ENCODE data around the gene ARMH4. TPM values are rescaled to one million over a fixed set of nuclear protein-coding genes. Genes with fewer than 3 reads are reported as not detected.

ARMH4 gene
- polyA plus RNA-seq, 3 donors, result 0.07 TPM; not detected in 2

DNA sequence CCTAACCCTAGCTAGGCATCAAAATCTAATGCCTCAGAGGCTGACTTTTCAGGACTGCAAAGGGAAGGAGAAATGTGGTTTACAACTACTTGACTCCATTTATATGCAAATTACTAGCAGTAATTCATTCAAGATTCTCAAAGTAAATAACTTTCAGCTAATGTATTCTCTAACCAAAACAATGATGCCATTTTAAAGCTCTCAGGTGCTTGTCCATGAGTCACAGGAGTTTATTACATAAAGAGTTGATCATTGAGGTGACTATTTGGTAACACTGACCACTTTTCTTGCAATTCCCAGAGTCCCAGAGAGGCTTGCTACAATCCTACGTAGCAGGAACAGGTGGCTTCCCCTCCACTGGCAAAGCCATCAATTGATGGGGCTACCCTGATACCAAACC is 177.1 kb downstream of the ARMH4 start:
- DNase-seq, result no peak
- Histone ChIP-seq H3K27ac (ENCODE audit: low read depth in 1 of 2, low read length in 2 of 2) (no peak overlapping the region), H2AFZ (ENCODE audit: insufficient read depth, low read depth, low read length, poor library complexity, severe bottlenecking) (no peak overlapping the region), H3K79me2 (ENCODE audit: insufficient read depth, low read length) (no peaks in the 10 kb centered on the region), H3K9ac (ENCODE audit: insufficient read depth, low read length, poor library complexity, severe bottlenecking) (no peak overlapping the region), H3K4me3 (replicated peaks in 1 of 3; ENCODE audit: low read depth in 2 of 3, low read length in 3 of 3) (no peak overlapping the region), H3K27me3 (ENCODE audit: control insufficient read depth in 2 of 2, insufficient read depth in 2 of 2, low read length in 2 of 2) (no peaks in the 10 kb centered on the region), H3K36me3 (replicated peaks in 1 of 2; ENCODE audit: control insufficient read depth in 1 of 2, insufficient read depth in 2 of 2, low read length in 2 of 2) (no peaks in the 10 kb centered on the region), H4K20me1 (ENCODE audit: insufficient read depth, low read length) (no peaks in the 10 kb centered on the region), H3K4me2 (replicated peaks; ENCODE audit: extremely low read depth, low read length, poor library complexity, severe bottlenecking) (no peak overlapping the region), H3K4me1 (ENCODE audit: control insufficient read depth in 1 of 2, insufficient read depth in 2 of 2, low read length in 2 of 2) (no peaks in the 10 kb centered on the region), H3K9me3 (replicated peaks in 1 of 2; ENCODE audit: control insufficient read depth in 1 of 2, insufficient read depth in 1 of 2, low read length in 2 of 2) (no peaks in the 10 kb centered on the region)
- H3K36me3 Mint-ChIP-seq, result no peaks in the 10 kb centered on the region
- no peak for TF ChIP-seq CTCF (IDR thresholded peaks at IDR 0.05)
- intact Hi-C loops (cut with micrococcal nuclease), result no loop called here
- WGBS (ENCODE audit: insufficient coverage), result no CpG with 5 or more reads among the region's 1 CpG
- no peaks in the 10 kb centered on the region for H3K4me1 Mint-ChIP-seq
- peaks cover 0 to 8% (median 0%) of the 10 kb centered on the region in 7 donors for H3K9me3 Mint-ChIP-seq
- H3K27me3 Mint-ChIP-seq (ENCODE audit: low read depth in 3 of 3), result peaks cover 0 to 2% (median 0%) of the 10 kb centered on the region in 3 donors
- H3K4me3 Mint-ChIP-seq, result no peak overlapping the region
- H3K27ac Mint-ChIP-seq, result no peak overlapping the region

GRCh38 chr14:57970594-57970993 is 181.4 kb downstream of the ARMH4 start:
- no peak overlapping the region for H3K27ac ChIP-seq (ENCODE audit: low read depth in 1 of 2, low read length in 2 of 2)
- Mint-ChIP-seq H3K4me1 (no peaks in the 10 kb centered on the region), H3K36me3 (no peaks in the 10 kb centered on the region), H3K27me3 (ENCODE audit: low read depth in 3 of 3) (no peaks in the 10 kb centered on the region), H3K27ac (no peak overlapping the region), H3K4me3 (no peak overlapping the region), H3K9me3 (peaks cover 0 to 3% (median 0%) of the 10 kb centered on the region in 7 donors)
- no peak overlapping the region for H3K9ac ChIP-seq (ENCODE audit: insufficient read depth, low read length, poor library complexity, severe bottlenecking)
- H4K20me1 ChIP-seq (ENCODE audit: insufficient read depth, low read length), result no peaks in the 10 kb centered on the region
- no peaks in the 10 kb centered on the region for H3K27me3 ChIP-seq (ENCODE audit: control insufficient read depth in 2 of 2, insufficient read depth in 2 of 2, low read length in 2 of 2)
- no peak overlapping the region for H3K4me3 ChIP-seq (replicated peaks in 1 of 3; ENCODE audit: low read depth in 2 of 3, low read length in 3 of 3)
- DNase-seq, result no peak
- H3K79me2 ChIP-seq (ENCODE audit: insufficient read depth, low read length), result no peaks in the 10 kb centered on the region
- no peaks in the 10 kb centered on the region for H3K36me3 ChIP-seq (replicated peaks in 1 of 2; ENCODE audit: control insufficient read depth in 1 of 2, insufficient read depth in 2 of 2, low read length in 2 of 2)
- intact Hi-C loops (cut with micrococcal nuclease), result no loop called here
- H3K9me3 ChIP-seq (replicated peaks in 1 of 2; ENCODE audit: control insufficient read depth in 1 of 2, insufficient read depth in 1 of 2, low read length in 2 of 2), result no peaks in the 10 kb centered on the region
- WGBS (ENCODE audit: insufficient coverage), result 80% methylated on average over 1 of the region's 3 CpGs
- TF ChIP-seq CTCF (IDR thresholded peaks at IDR 0.05), result no peak
- no peak overlapping the region for H3K4me2 ChIP-seq (replicated peaks; ENCODE audit: extremely low read depth, low read length, poor library complexity, severe bottlenecking)
- no peak overlapping the region for H2AFZ ChIP-seq (ENCODE audit: insufficient read depth, low read depth, low read length, poor library complexity, severe bottlenecking)
- H3K4me1 ChIP-seq (ENCODE audit: control insufficient read depth in 1 of 2, insufficient read depth in 2 of 2, low read length in 2 of 2), result no peaks in the 10 kb centered on the region

Data from CD14-positive monocyte (primary cell).